ENCODE results near the gene SH2D3C. TPM values are rescaled to one million over a fixed set of nuclear protein-coding genes. Genes with fewer than 3 reads are reported as not detected.

SH2D3C gene
- total and polyA plus RNA-seq, 10 of the 15 experiments (the other 5 are each of a cell fraction or from before 2014, with no cell fraction given), result 1.2 to 23.5 (median 16.2) TPM

GRCh38 chr9:127776195-127776923 lies 2.1 kb downstream of the SH2D3C start (continued):
- TF ChIP-seq TCF12 (IDR thresholded peaks at IDR 0.05; ENCODE audit: low read depth, low read length) (no peak; the same call in none of the 2 replicates), FOS (IDR thresholded peaks at IDR 0.05; ENCODE audit: borderline replicate concordance, extremely low read depth, insufficient read length) (no peak), KDM1A (IDR thresholded peaks at IDR 0.05; ENCODE audit: borderline replicate concordance) (no peak), ZBED1 (IDR thresholded peaks at IDR 0.05; ENCODE audit: borderline replicate concordance) (no peak), SMAD5 (IDR thresholded peaks at IDR 0.05; ENCODE audit: low read depth) (no peak), STAT3 (IDR thresholded peaks at IDR 0.05; ENCODE audit: low read depth, low read length) (no peak), RAD51 (IDR thresholded peaks at IDR 0.05) (no peak), ZNF24 (IDR thresholded peaks at IDR 0.05) (no peak), DPF2 (IDR thresholded peaks at IDR 0.05) (peak; percentile 31; the same call in 1 of the 2 replicates), TCF7 (IDR thresholded peaks at IDR 0.05; ENCODE audit: borderline replicate concordance) (no peak), ZNF217 (IDR thresholded peaks at IDR 0.05) (0 out of 2 replicates have a peak, but pooled peaks have one; percentile 38), TBL1XR1 (IDR thresholded peaks at IDR 0.05; ENCODE audit: low read depth, low read length) (peak; percentile 49; the same call in 1 of the 2 replicates), EP300 (IDR thresholded peaks at IDR 0.05; ENCODE audit: borderline replicate concordance in 1 of 2, control insufficient read depth in 1 of 2, low read depth in 2 of 2, low read length in 2 of 2) (no peak), POU2F2 (IDR thresholded peaks at IDR 0.05; ENCODE audit: borderline replicate concordance, low read depth, low read length) (no peak), IKZF2 (IDR thresholded peaks at IDR 0.05) (peak; percentile 26; a peak in 2 of 4 replicates), ZZZ3 (IDR thresholded peaks at IDR 0.05; ENCODE audit: control insufficient read depth, insufficient read length, low read depth) (no peak), MTA3 (IDR thresholded peaks at IDR 0.05; ENCODE audit: borderline replicate concordance, low read length) (no peak), HDAC2 (IDR thresholded peaks at IDR 0.05) (no peak), SREBF1 (IDR thresholded peaks at IDR 0.05; ENCODE audit: low read length) (peak; percentile 92), RFX5 (IDR thresholded peaks at IDR 0.05; ENCODE audit: low read depth, low read length) (no peak), GABPA (IDR thresholded peaks at IDR 0.05; ENCODE audit: low read depth) (no peak), NR2C2 (IDR thresholded peaks at IDR 0.05; ENCODE audit: borderline replicate concordance, control insufficient read depth, insufficient read length, low read depth) (no peak), KAT2A (conservative IDR thresholded peaks at IDR 0.05; ENCODE audit: control insufficient read depth, low read depth, low read length) (no peak), MEF2B (IDR thresholded peaks at IDR 0.05; ENCODE audit: partially characterized antibody, poor library complexity, severe bottlenecking) (peak; percentile 51), TARDBP (IDR thresholded peaks at IDR 0.05; ENCODE audit: borderline replicate concordance) (no peak), RCOR1 (conservative IDR thresholded peaks at IDR 0.05; ENCODE audit: low read depth, low read length) (0 out of 2 replicates have a peak, but pooled peaks have one; percentile 75), WRNIP1 (IDR thresholded peaks at IDR 0.05; ENCODE audit: borderline replicate concordance, low read depth, low read length) (no peak), EZH2 (IDR thresholded peaks at IDR 0.05; ENCODE audit: borderline replicate concordance, control insufficient read depth, low read depth, low read length) (no peak), NFYB (IDR thresholded peaks at IDR 0.05; ENCODE audit: insufficient read depth, low read depth, low read length) (no peak)
- TF ChIP-seq, protein P1, sequence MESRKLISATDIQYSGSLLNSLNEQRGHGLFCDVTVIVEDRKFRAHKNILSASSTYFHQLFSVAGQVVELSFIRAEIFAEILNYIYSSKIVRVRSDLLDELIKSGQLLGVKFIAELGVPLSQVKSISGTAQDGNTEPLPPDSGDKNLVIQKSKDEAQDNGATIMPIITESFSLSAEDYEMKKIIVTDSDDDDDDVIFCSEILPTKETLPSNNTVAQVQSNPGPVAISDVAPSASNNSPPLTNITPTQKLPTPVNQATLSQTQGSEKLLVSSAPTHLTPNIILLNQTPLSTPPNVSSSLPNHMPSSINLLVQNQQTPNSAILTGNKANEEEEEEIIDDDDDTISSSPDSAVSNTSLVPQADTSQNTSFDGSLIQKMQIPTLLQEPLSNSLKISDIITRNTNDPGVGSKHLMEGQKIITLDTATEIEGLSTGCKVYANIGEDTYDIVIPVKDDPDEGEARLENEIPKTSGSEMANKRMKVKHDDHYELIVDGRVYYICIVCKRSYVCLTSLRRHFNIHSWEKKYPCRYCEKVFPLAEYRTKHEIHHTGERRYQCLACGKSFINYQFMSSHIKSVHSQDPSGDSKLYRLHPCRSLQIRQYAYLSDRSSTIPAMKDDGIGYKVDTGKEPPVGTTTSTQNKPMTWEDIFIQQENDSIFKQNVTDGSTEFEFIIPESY (IDR thresholded peaks at IDR 0.05), result no peak
- TF ChIP-seq, protein P2, sequence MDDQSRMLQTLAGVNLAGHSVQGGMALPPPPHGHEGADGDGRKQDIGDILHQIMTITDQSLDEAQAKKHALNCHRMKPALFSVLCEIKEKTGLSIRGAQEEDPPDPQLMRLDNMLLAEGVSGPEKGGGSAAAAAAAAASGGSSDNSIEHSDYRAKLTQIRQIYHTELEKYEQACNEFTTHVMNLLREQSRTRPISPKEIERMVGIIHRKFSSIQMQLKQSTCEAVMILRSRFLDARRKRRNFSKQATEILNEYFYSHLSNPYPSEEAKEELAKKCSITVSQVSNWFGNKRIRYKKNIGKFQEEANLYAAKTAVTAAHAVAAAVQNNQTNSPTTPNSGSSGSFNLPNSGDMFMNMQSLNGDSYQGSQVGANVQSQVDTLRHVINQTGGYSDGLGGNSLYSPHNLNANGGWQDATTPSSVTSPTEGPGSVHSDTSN (IDR thresholded peaks at IDR 0.05; ENCODE audit: insufficient replicate concordance, low read depth, low read length), result no peak

Data from GM12878 (cell line).